Breast epithelium (tissue), 3 donors: Measurements from ENCODE around the gene FGFR3.

Source experiments
- CTCF ChIP-seq, 3 donors: fragments of 450-650 bp; IDR thresholded peaks; one replicate each; pipeline ENCODE4 v1.5.1; 2016 to 2017; ENCODE audit warnings: antibody characterized with exemption in 3 of 3, mild to moderate bottlenecking in 3 of 3, moderate library complexity in 3 of 3
- POLR2A ChIP-seq: fragments of 450-650 bp; IDR thresholded peaks from one replicate; pipeline ENCODE4 v1.6.1; 2016; ENCODE audit warnings: antibody characterized with exemption, mild to moderate bottlenecking, moderate library complexity
- POLR2AphosphoS5 ChIP-seq, 3 donors: sonication (generic); formaldehyde crosslinking; IDR thresholded peaks; one replicate each; pipeline ENCODE4 v1.6.1; 2017; ENCODE audit warnings: antibody characterized with exemption in 3 of 3

DNA sequence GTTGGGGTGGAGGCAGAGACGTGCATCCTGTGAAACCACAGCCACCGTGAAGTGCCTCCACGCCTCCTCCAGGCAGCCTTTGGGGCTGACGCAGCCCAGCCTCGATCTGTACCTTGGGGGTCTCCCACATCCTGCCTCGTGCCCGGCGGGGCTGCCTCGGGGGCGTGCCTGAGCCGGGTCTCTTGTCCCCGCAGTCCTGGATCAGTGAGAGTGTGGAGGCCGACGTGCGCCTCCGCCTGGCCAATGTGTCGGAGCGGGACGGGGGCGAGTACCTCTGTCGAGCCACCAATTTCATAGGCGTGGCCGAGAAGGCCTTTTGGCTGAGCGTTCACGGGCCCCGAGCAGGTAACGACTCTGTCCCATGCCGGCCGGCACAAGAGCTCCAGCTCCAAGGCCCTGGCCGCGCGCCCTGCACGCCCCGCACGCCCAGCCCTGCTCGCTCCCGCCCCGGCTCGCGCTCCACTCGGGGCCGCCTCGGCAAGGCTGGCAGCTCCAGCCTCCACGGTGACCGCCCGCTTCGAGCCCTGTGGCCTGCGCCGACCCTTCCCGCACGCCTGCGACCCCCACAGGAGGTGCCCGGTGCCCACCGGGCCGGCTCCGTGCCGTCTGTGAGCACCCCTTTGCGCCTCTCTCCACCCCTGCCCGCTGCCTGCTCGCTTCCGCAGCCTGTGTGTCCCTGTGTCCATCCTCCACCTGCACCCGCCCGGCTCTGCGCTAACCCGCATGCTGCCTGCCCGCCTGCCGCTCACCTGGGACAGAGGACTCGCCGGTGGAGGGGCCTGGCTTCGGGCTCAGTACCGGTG is 9.8 kb downstream of the FGFR3 start:
- TF ChIP-seq CTCF (IDR thresholded peaks at IDR 0.05) (no peak), POLR2A (no peak), POLR2AphosphoS5 (IDR thresholded peaks at IDR 0.05) (no peak)
